C4-2B (cell line): Measurements from ENCODE around the gene DCTN1.

Source experiments
- ZFX ChIP-seq: fragments of 450-650 bp; IDR thresholded peaks from 2 replicates; pipeline ENCODE4 v1.6.1; 2017
- TF ChIP-seq, protein P1 (sequence below): fragments of 450-650 bp; conservative IDR thresholded peaks from 2 replicates; pipeline ENCODE4 v1.5.1; 2017; ENCODE audit warnings: mild to moderate bottlenecking

DNA sequence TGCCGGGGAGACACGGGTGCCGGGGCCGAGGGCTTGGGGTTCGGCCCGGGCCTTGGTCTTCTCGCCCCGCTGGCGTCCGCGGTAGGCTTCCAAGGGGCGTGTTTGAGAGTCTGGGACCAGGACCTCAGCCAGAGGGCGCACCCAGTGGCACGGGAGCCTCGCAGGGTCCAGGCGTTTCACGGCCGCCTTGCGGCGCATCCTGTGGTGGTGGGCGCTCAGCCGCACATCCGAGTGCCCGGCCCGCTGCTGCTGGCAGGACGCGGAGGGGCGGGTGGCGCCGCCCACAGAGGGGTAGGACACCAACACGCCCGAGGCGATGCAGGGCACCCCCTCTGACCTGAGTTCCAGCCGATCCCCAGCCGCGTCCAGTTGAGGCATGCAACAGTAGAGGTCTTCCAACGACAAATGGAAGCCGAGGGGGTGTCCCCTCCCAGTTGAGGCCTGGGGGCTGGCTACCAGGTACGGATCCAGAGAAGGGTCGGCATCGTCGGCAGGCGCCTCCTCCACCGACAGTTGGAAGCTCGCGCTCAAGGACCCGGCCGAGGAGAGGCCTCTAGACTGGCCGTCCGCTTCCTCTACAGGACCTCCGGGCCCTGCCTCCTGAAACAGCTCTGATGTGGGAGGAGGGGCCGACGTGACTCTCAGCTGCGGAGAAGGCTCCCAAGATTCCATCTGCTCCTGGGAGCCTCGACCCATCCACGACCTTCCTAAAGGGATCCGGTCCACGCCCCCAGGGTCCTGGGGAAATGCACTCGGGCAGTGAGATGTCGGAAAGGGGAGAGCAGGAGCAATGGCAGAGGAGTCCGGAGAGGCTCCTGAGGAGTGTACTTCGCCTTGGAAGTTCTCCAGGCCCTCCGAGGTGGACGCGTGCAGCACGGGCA, 35.0 kb upstream of the DCTN1 start:
- TF ChIP-seq, protein P1, sequence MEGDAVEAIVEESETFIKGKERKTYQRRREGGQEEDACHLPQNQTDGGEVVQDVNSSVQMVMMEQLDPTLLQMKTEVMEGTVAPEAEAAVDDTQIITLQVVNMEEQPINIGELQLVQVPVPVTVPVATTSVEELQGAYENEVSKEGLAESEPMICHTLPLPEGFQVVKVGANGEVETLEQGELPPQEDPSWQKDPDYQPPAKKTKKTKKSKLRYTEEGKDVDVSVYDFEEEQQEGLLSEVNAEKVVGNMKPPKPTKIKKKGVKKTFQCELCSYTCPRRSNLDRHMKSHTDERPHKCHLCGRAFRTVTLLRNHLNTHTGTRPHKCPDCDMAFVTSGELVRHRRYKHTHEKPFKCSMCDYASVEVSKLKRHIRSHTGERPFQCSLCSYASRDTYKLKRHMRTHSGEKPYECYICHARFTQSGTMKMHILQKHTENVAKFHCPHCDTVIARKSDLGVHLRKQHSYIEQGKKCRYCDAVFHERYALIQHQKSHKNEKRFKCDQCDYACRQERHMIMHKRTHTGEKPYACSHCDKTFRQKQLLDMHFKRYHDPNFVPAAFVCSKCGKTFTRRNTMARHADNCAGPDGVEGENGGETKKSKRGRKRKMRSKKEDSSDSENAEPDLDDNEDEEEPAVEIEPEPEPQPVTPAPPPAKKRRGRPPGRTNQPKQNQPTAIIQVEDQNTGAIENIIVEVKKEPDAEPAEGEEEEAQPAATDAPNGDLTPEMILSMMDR = no peak
- no peak for TF ChIP-seq ZFX
